Measurements from ENCODE around the gene TPPP. TPM values are rescaled to one million over a fixed set of nuclear protein-coding genes. Genes with fewer than 3 reads are reported as not detected.

Gene TPPP
- total RNA-seq, 3 donors from 2014 or later (not counting 1 experiment from before 2014, with no cell fraction given): 0.24 to 1.3 (median 1.2) TPM

- H3K27ac ChIP-seq (ENCODE audit: low read length): no peak overlapping the region
- H3K36me3 Mint-ChIP-seq: peaks cover 3% of the 10 kb centered on the region
- intact Hi-C loops (cut with micrococcal nuclease): no loop called here
- H3K9me3 ChIP-seq (ENCODE audit: control insufficient read depth, insufficient read depth, low read length): no peaks in the 10 kb centered on the region
- no peak for TF ChIP-seq CTCF (IDR thresholded peaks at IDR 0.05)
- H3K27ac Mint-ChIP-seq: no peak overlapping the region
- H3K4me3 ChIP-seq (ENCODE audit: low read length): no peak overlapping the region
- H3K4me1 Mint-ChIP-seq: no peaks in the 10 kb centered on the region
- H3K27me3 Mint-ChIP-seq (ENCODE audit: low read depth in 2 of 2): no peaks in the 10 kb centered on the region
- H3K36me3 ChIP-seq (ENCODE audit: control insufficient read depth, insufficient read depth, low read length): peaks cover 27% of the 10 kb centered on the region
- H3K9me3 Mint-ChIP-seq: no peaks in the 10 kb centered on the region
- no peak for ATAC-seq
- H3K4me3 Mint-ChIP-seq: no peak overlapping the region
- 95% methylated on average over 35 of the region's 35 CpGs for WGBS (ENCODE audit: insufficient coverage)
- no peak for DNase-seq
- no peaks in the 10 kb centered on the region for H3K4me1 ChIP-seq (ENCODE audit: control insufficient read depth, insufficient read depth, low read length)
- no peaks in the 10 kb centered on the region for H3K27me3 ChIP-seq (ENCODE audit: control insufficient read depth, insufficient read depth, low read length)
These were observed 52.5 kb downstream of the TPPP start for GRCh38 chr5:640461-641330.

- Histone ChIP-seq H3K27me3 (ENCODE audit: control insufficient read depth, insufficient read depth, low read length) (no peaks in the 10 kb centered on the region), H3K9me3 (ENCODE audit: control insufficient read depth, insufficient read depth, low read length) (no peaks in the 10 kb centered on the region), H3K36me3 (ENCODE audit: control insufficient read depth, insufficient read depth, low read length) (peaks cover 29% of the 10 kb centered on the region), H3K4me1 (ENCODE audit: control insufficient read depth, insufficient read depth, low read length) (no peaks in the 10 kb centered on the region), H3K27ac (ENCODE audit: low read length) (no peak overlapping the region), H3K4me3 (ENCODE audit: low read length) (no peak overlapping the region)
- H3K9me3 Mint-ChIP-seq: no peaks in the 10 kb centered on the region
- DNase-seq (no peak), ATAC-seq (no peak)
- H3K4me1 Mint-ChIP-seq: no peaks in the 10 kb centered on the region
- intact Hi-C loops (cut with micrococcal nuclease): no loop called here
- WGBS (ENCODE audit: insufficient coverage): 94% methylated on average over 20 of the region's 20 CpGs
- H3K27ac Mint-ChIP-seq: no peak overlapping the region
- H3K36me3 Mint-ChIP-seq: no peaks in the 10 kb centered on the region
- H3K4me3 Mint-ChIP-seq: no peak overlapping the region
- TF ChIP-seq CTCF (IDR thresholded peaks at IDR 0.05): no peak
- no peaks in the 10 kb centered on the region for H3K27me3 Mint-ChIP-seq (ENCODE audit: low read depth in 2 of 2)
These were observed 53.5 kb downstream of the TPPP start for GRCh38 chr5:639584-640213.

- no peak overlapping the region for H3K4me3 ChIP-seq (ENCODE audit: low read length)
- 98% methylated on average over 9 of the region's 9 CpGs for WGBS (ENCODE audit: insufficient coverage)
- H3K27me3 Mint-ChIP-seq (ENCODE audit: low read depth in 2 of 2): no peaks in the 10 kb centered on the region
- H3K9me3 ChIP-seq (ENCODE audit: control insufficient read depth, insufficient read depth, low read length): no peaks in the 10 kb centered on the region
- no peaks in the 10 kb centered on the region for H3K36me3 Mint-ChIP-seq
- no peak overlapping the region for H3K27ac ChIP-seq (ENCODE audit: low read length)
- H3K36me3 ChIP-seq (ENCODE audit: control insufficient read depth, insufficient read depth, low read length): peaks cover 29% of the 10 kb centered on the region
- H3K27ac Mint-ChIP-seq: no peak overlapping the region
- no peaks in the 10 kb centered on the region for H3K4me1 Mint-ChIP-seq
- DNase-seq (no peak), ATAC-seq (no peak)
- TF ChIP-seq CTCF (IDR thresholded peaks at IDR 0.05): no peak
- H3K4me1 ChIP-seq (ENCODE audit: control insufficient read depth, insufficient read depth, low read length): no peaks in the 10 kb centered on the region
- no peaks in the 10 kb centered on the region for H3K9me3 Mint-ChIP-seq
- no peaks in the 10 kb centered on the region for H3K27me3 ChIP-seq (ENCODE audit: control insufficient read depth, insufficient read depth, low read length)
- H3K4me3 Mint-ChIP-seq: no peak overlapping the region
- intact Hi-C loops (cut with micrococcal nuclease): no loop called here
These were observed 54.0 kb downstream of the TPPP start for GRCh38 chr5:639253-639530.
